ENCODE data around the gene DLGAP4.

The DLGAP4 gene

DNA sequence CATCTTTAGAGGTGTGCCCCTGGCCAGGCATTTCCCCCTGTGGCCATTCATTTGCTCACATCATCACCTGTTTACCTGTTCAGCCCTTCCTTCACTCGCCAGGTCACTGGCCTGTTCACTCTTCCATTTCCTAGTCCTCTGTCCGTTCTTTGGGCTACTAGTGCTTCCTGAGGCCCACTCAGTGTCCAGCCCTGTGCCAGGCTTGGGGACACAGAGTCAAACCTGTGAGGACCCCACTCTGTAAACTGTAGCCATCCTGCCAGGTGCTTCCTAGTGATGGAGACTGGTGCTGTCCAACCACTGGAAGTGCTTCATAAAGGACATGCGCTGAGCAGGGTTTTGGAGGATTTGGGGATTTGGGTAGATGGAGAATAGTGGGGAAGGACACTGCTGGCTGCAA is 3.5 kb downstream of the DLGAP4 start:
- no peaks in the 10 kb centered on the region for H3K9me3 Mint-ChIP-seq
- peaks cover 87% of the 10 kb centered on the region for H3K27me3 Mint-ChIP-seq
- no peak overlapping the region for H3K27ac Mint-ChIP-seq
- peaks cover 3% of the 10 kb centered on the region for H3K4me1 Mint-ChIP-seq
- CTCF ChIA-PET = no interaction called here
- H3K36me3 Mint-ChIP-seq = no peaks in the 10 kb centered on the region
- H3K4me3 Mint-ChIP-seq = no peak overlapping the region
- no peak for DNase-seq

DNA sequence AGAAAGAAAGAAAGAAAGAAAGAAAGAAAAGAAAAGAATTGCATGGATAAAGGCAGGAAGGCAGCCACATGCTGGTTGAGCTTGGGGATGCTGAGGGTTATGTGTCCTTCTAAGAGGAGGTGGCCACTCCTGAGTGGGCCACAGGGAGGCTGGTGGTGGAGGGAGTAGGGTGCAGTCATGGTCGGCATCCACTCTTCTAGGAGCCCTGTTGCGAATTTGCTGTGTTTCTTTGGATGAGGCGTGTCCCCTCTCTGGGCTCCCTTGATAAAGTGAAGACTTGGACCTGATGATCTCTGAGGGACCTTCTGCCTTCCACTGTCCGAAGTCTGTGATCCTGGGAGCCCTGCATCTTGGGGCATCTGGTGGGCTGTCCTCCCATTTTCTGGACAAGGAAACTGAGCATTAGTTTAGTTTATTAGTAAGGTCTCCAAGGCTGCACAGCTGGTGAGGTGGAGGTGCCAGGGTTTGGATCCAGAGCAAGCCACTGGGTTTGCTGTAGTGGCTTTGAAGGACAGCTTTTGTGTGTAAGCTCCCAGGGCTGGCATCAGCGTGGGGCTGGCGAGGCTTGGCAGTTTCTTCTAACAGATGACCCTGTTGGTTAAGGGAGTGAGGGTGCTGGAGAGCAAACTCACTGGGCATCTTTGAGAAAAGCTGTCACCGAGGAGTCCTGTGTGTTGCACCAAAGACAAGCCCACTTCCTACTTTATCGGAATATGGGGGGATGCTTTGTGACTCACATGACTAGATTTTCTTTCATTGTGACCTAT is 4.3 kb downstream of the DLGAP4 start:
- Mint-ChIP-seq H3K9me3 (no peaks in the 10 kb centered on the region), H3K27me3 (peaks cover 80% of the 10 kb centered on the region), H3K36me3 (no peaks in the 10 kb centered on the region), H3K4me1 (peaks cover 2% of the 10 kb centered on the region), H3K27ac (no peak overlapping the region), H3K4me3 (no peak overlapping the region)
- CTCF ChIA-PET = no interaction called here
- no peak for DNase-seq

DNA sequence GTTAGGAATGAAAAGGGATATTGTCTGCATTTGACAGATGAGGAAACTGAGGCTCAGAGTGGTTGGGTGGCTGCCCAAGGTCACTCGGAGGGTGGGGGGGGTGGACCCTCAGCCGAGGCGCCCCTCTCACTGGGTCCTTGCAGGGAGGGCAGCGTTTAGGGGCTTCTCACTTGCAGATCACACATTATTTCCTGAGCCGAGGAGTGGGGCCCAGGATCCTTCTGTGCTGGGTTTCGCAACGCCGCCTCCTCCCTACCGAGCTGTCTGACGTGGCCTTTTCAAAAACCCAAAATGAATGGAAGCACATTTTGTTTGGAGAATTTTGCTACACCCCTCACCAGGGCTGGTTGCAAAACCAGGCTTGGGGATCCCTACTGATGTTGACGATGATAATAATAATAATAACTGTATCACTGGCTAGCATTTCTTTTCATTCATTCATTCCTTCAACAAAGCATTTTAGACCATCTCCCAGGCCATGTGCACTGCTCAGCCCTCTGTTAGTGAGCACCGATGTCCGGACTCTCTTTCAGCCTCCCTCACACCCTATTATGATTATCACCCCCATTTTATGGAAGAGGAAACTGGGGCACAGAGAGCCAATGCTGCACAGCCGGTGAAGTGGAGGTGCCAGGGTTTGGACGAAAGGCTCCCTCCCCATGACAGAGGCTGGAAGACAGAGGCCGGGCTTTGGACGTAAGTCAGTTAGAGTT is 5.2 kb downstream of the DLGAP4 start:
- DNase-seq = no peak
- Mint-ChIP-seq H3K27me3 (peaks cover 73% of the 10 kb centered on the region), H3K4me1 (no peaks in the 10 kb centered on the region), H3K4me3 (no peak overlapping the region), H3K27ac (no peak overlapping the region), H3K36me3 (no peaks in the 10 kb centered on the region), H3K9me3 (no peaks in the 10 kb centered on the region)
- CTCF ChIA-PET = no interaction called here

DNA sequence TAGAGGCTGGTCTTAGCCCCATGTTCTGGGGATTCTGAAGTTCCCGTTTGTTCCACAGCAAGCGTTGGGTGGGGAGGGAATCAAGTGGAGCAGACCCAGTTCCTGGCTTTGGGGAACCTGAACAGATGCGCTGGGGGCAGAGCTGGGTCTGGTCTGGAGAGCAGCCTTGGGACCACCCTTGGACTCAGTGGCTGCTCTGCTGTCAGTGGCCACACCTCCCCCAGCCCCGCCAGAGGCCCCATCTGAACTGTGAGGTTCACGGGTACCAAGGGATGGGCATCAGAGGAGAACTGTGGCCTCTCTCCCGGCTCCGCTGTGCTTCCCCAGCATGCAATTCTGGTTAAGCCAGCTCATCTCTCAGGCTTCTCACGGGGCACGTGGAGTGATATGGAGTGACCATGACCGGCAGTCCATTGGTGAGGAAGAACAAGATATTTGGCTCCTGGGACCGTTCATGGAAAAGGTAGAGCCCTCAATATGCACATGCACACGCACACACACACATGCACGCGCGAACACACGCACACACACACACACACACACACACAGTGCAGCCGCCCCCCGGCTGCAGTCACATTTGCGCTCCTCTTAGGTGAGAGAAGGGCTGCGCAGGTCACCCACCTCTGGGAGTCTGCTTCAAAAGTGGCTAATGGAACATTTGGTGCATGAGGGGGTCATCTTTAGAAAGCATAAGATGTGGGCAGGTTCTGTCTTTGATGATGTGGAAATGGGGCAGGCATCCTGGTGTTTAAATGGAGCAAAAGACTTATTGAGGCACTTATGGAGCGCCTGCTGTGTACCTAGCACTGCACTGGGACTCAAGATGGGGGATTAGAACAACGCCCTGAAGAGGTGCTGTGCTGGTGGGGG is 6.0 kb downstream of the DLGAP4 start:
- no peak overlapping the region for H3K27ac Mint-ChIP-seq
- no peak overlapping the region for H3K4me3 Mint-ChIP-seq
- CTCF ChIA-PET = no interaction called here
- H3K9me3 Mint-ChIP-seq = no peaks in the 10 kb centered on the region
- H3K27me3 Mint-ChIP-seq = peaks cover 67% of the 10 kb centered on the region
- H3K4me1 Mint-ChIP-seq = no peaks in the 10 kb centered on the region
- DNase-seq = no peak
- H3K36me3 Mint-ChIP-seq = no peaks in the 10 kb centered on the region

DNA sequence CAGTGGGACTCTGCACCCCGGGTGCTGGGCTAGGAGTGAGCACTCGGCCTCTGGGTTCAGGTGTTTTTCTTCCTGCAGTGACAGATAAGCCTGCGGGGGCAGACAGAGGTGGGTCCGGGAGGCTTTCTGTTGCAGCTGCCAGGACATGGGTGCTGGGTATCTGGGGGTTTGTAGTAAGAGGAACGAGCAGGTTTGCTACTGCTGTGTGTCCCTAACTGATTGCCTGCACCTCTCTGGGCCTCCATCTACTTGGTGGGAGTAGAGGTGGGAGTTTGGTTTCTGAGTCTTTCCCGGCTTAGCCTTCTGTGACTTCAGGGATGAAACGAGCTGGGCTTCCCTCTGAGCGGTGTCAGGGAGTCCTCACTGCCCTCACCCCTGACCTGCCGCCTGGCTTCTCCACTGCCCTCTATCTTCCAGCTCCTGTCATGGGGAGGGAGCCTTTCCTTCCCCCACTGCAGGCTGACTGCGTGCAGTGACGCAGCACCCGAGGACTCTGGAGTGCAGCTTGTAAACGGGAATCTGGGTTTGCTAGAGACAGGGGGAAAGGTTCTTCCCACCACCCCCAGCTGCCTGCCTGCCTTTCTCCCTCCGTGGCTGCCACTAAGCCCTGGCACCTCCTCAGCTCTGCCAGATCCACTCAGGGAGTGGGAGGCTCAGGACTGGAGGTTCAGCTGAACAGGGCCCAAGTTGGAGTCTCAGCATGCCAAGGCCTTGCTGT is 6.7 kb downstream of the DLGAP4 start:
- CTCF ChIA-PET = no interaction called here
- DNase-seq = no peak
- H3K9me3 Mint-ChIP-seq = no peaks in the 10 kb centered on the region
- H3K4me3 Mint-ChIP-seq = no peak overlapping the region
- H3K27ac Mint-ChIP-seq = peak overlapping the region; percentile 33
- no peaks in the 10 kb centered on the region for H3K4me1 Mint-ChIP-seq
- no peaks in the 10 kb centered on the region for H3K36me3 Mint-ChIP-seq
- peaks cover 62% of the 10 kb centered on the region for H3K27me3 Mint-ChIP-seq

DNA sequence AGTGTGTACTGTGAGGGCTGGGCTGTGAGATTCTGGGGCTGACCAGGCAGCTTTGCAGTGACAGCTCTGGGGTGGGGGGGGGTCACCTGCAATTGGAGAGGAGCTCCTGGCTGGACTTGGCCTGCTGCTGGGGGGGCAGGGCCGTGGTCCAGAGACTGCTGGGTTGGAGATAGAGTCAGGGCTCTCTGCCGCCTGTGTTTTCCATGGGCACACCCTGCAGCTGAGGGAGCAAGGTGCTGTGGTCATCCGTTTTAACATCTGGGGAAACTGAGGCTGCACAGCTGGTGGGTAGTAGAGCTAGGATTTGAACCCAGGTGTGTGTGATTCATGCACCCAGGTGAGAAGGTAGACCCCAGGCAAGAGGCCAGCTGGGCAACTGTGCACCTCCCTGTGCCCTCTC is 7.3 kb downstream of the DLGAP4 start:
- Mint-ChIP-seq H3K36me3 (no peaks in the 10 kb centered on the region), H3K4me3 (no peak overlapping the region), H3K27me3 (peaks cover 56% of the 10 kb centered on the region), H3K27ac (no peak overlapping the region), H3K4me1 (no peaks in the 10 kb centered on the region), H3K9me3 (no peaks in the 10 kb centered on the region)
- CTCF ChIA-PET = no interaction called here
- DNase-seq = no peak

DNA sequence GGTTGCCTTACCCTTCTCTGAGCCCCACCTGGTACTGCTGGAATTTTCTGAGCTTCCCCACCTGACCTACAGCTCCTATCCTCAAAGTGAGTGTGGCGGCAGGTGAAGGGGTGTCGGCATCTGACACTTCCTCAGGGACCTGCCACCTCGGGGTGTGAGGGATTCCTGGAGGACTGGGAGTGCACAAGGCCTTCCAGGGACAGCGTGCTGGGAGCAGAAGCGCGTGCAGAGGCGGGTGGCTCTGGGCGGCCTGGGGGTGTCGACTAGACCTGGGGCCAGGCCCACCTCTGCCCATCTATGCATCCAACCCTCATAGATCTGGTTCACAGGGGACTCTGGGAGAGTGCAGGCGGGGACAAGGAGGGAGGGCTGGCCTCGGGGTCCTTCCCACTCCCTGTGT is 7.8 kb downstream of the DLGAP4 start:
- DNase-seq = no peak
- CTCF ChIA-PET = no interaction called here

DNA sequence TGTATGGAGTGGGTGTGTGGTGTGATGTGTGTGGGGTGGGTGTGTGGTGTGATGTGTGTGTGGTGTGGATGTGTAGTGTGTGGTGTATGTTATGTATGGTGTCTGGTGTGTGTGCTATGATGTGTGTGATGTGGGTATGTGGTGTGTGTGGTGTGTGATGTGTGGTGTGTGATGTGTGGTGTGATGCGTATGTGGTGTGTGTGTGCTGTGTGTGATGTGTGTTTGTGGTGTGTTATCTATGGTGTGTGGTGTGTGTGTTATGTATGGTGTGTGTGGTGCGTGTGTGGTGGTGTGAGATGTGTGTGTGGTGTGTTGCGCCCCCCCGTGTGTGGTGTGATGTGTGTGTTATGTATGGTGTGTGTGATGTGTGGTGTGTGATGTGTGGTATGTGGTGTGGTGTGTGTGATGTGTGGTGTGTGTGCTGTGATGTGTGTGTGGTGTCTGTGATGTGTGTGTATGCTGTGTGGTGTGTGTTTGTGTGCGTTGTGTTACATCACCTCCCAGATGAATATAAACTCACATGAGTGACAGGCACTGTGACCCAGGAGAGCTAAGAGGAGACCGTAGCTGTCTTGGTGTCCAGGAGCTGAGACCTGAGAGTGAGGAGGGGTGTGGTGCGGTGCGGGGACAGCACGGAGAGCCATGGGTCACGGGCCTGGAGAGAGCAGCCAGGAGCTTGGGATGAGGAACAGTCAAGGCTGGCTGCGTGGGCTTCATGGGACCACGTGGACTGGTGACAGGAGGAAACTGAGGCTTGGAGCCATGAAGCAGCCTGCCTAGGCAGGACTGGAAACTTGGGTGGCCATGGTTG is 8.8 kb downstream of the DLGAP4 start:
- H3K9me3 Mint-ChIP-seq = no peaks in the 10 kb centered on the region
- CTCF ChIA-PET = no interaction called here
- no peak overlapping the region for H3K27ac Mint-ChIP-seq
- H3K4me1 Mint-ChIP-seq = no peaks in the 10 kb centered on the region
- H3K4me3 Mint-ChIP-seq = no peak overlapping the region
- DNase-seq = no peak
- H3K27me3 Mint-ChIP-seq = peaks cover 41% of the 10 kb centered on the region
- no peaks in the 10 kb centered on the region for H3K36me3 Mint-ChIP-seq

More for the DNA sequence above, 7.8 kb downstream of the DLGAP4 start:
- Mint-ChIP-seq H3K27me3 (peaks cover 51% of the 10 kb centered on the region), H3K4me1 (no peaks in the 10 kb centered on the region), H3K9me3 (no peaks in the 10 kb centered on the region), H3K4me3 (no peak overlapping the region), H3K27ac (no peak overlapping the region), H3K36me3 (no peaks in the 10 kb centered on the region)

DNA sequence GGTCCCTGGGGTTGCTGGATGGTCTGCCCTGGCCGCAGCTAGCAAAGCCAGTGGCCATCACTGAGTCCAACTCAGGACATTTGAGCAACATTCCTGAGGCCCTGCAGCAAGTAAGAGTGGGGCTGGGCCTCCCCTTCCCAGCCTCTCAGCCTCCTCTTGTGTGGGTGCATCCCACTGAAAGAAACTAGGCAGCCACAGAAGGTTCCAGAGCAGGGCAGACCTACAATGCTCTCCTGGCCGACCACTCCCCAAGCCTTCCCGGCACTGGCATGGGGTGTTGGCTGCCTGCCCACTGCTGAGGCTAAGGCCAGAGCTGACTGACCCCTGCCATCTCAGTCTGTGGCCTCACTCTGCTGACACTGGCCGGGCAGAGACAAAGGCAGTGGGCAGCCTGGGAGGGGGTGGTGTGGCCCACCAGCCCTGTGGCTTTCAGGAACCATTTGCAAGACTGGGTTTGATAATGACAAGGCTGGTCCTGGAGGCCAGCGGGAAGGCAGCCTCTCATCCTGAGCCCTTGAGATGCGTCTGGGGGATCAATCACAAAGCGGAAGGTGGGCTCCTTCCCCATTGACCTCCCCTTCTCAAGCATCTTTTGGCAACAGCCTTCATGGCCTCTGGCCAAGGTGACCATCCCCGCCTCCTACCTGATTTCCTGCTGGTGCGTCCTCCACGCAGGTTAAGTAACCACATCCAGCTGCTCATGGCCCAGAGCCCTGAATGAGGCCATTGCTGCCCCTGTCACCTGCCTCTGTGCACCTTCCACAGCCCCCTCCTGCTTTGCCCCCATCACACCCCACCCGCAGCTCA is 9.6 kb downstream of the DLGAP4 start:
- Mint-ChIP-seq H3K27me3 (peaks cover 34% of the 10 kb centered on the region), H3K4me1 (no peaks in the 10 kb centered on the region)

DNA sequence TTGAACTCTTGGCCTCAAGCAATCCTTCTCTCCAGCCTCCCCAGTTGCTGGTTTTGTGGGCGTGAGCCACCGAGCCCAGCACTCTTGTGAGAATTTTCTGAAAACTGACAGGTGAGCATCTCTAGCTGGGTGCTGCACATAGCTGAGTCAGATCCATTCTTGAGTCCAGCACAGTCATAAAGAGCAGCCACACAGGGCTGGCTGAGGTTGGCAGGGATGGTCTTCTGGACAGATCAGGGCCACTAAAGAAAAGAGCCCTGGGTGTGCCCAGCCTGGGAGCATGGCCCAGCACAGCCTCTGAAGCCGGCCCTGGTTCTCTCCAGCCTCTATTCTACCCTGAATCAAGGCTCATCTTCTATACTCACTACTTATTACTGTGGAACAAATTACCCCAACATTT is 11.5 kb downstream of the DLGAP4 start:
- Mint-ChIP-seq H3K36me3 (no peaks in the 10 kb centered on the region), H3K4me3 (no peak overlapping the region), H3K27me3 (peaks cover 20% of the 10 kb centered on the region), H3K27ac (no peak overlapping the region), H3K4me1 (no peaks in the 10 kb centered on the region), H3K9me3 (no peaks in the 10 kb centered on the region)
- CTCF ChIA-PET = no interaction called here
- DNase-seq = no peak

More for the DNA sequence above, 9.6 kb downstream of the DLGAP4 start:
- Mint-ChIP-seq H3K36me3 (no peaks in the 10 kb centered on the region), H3K9me3 (no peaks in the 10 kb centered on the region), H3K27ac (no peak overlapping the region), H3K4me3 (no peak overlapping the region)
- DNase-seq = no peak
- CTCF ChIA-PET = no interaction called here

DNA sequence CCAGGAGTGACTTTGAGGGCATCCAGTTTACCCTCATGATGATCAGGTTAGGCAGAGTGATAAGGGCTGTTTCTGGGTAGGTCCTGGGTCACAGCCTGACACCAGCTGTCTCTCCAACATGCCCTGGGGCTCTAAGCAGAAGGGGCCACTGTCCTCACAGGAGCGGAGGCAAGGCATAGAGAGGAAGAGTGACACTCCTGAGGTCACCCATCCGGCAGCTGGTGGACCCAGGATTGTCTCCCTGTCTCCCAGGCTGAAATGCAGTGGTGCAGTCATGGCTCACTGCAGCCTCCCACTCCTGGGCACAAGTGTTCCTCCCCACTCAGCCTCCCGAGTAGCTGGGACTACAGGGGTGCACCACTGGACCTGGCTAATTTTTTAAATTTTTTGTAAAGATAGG is 12.0 kb downstream of the DLGAP4 start:
- no peaks in the 10 kb centered on the region for H3K36me3 Mint-ChIP-seq
- CTCF ChIA-PET = no interaction called here

DNA sequence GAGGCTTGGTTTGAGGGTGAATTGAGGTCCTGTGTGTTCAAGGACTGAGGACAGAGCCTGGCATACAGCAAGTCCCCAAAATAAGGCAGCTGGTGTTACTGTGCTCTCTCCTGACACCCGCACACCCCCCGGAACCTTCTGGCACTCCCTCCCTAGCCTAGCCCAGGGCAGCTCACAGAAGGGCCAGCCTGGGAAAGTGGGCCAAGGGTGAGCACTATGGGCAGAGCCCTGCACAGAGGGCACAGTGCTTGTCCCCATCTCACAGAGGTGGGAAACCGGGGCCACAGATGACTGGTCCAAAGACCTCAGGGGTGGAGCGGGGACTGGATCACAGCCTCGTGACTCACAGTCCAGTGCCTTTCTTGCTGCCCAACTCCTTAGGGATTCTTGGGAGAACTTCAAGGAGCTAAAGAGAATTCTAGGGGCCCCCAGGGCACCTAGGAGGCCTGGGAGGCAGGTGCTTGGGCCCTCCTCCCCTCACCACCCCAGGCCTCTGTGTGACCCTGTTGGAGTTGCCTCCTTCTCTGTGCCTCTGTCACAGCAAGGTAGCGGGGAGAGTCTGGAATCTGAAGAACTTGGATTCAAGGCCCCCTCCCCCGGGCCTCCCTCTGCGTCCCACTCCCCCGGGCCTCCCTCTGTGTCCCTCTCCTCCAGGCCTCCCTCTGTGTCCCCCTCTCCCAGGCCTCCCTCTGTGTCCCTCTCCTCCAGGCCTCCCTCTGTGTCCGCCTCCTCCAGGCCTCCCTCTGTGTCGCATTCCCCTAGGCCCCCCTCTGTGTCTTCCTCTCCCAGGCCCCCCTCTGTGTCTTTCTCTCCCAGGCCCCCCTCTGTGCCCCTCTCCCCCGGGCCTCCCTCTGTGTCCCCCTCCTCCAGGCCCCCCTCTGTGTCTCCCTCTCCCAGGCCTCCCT is 13.5 kb downstream of the DLGAP4 start:
- H3K4me1 Mint-ChIP-seq = no peaks in the 10 kb centered on the region
- CTCF ChIA-PET = no interaction called here
- H3K9me3 Mint-ChIP-seq = no peaks in the 10 kb centered on the region
- no peak for DNase-seq
- no peaks in the 10 kb centered on the region for H3K36me3 Mint-ChIP-seq
- H3K27me3 Mint-ChIP-seq = peaks cover 9% of the 10 kb centered on the region
- H3K27ac Mint-ChIP-seq = no peak overlapping the region
- H3K4me3 Mint-ChIP-seq = no peak overlapping the region

More for the DNA sequence above, 12.0 kb downstream of the DLGAP4 start:
- H3K9me3 Mint-ChIP-seq = no peaks in the 10 kb centered on the region
- H3K27me3 Mint-ChIP-seq = peaks cover 15% of the 10 kb centered on the region
- no peak overlapping the region for H3K27ac Mint-ChIP-seq
- no peaks in the 10 kb centered on the region for H3K4me1 Mint-ChIP-seq
- DNase-seq = no peak
- no peak overlapping the region for H3K4me3 Mint-ChIP-seq

Measured in activated naive CD4-positive, alpha-beta T cell treated with anti-CD3 and anti-CD28 coated beads, Interleukin-2, amount 10 ng/mL, durations not matched to agents 7 days and 5 days (primary cell).